Measurements from ENCODE around the gene F2RL2. TPM values are rescaled to one million over a fixed set of nuclear protein-coding genes. Genes with fewer than 3 reads are reported as not detected.

Gene F2RL2
- total and polyA plus RNA-seq, 2 of the 4 experiments (the other 2 are of a cell fraction) = 21.7 to 32.8 TPM

- H2AFZ ChIP-seq (replicated peaks; ENCODE audit: low read length, poor library complexity) = no peak overlapping the region
- no TSS peak for BruUV-seq (replicated peaks)
- no peak overlapping the region for H4K8ac ChIP-seq (ENCODE audit: low read depth in 2 of 2, low read length in 2 of 2)
- H3K4me3 ChIP-seq (ENCODE audit: insufficient read depth, low read depth, low read length) = no peak overlapping the region
- H3K27ac ChIP-seq (ENCODE audit: insufficient read depth, low read length) = no peak overlapping the region
- H2AK9ac ChIP-seq (replicated peaks; ENCODE audit: low read depth, low read length, poor library complexity) = no peak overlapping the region
- no peak overlapping the region for H3K56ac ChIP-seq (ENCODE audit: extremely low read depth, insufficient read depth, low read length)
- no peak overlapping the region for H3K4ac ChIP-seq (ENCODE audit: low read depth, low read length)
- 90% methylated on average over 2 of the region's 6 CpGs; no CpG with 5 or more reads in 1 of the 2 experiments for WGBS, 2 experiments (ENCODE audit: extremely low coverage in 2 of 2, insufficient read length in 1 of 2)
- dilution Hi-C loops (cut with HindIII; ENCODE audit: low sequenced_read_pairs, unreplicated experiment) (no loop called here), intact Hi-C loops (cut with micrococcal nuclease) (no loop called here), in situ Hi-C loops (cut with MboI; ENCODE audit: low sequenced_read_pairs) (no loop called here)
- H3K4me2 ChIP-seq (ENCODE audit: low read depth, low read length) = no peak overlapping the region
- no peak overlapping the region for H3K23ac ChIP-seq (ENCODE audit: low read depth, low read length)
- CTCF ChIA-PET = interaction anchor here (0.8 kb wide), 1 partner anchor 11 kb away, joined by 3 read pairs; no protein-coding TSS in a partner anchor
- no peaks in the 10 kb centered on the region for H3K27me3 ChIP-seq (ENCODE audit: control insufficient read depth, insufficient read depth, low read length)
- H3K9ac ChIP-seq (ENCODE audit: low read depth, low read length) = no peak overlapping the region
- DNase-seq (no peak), ATAC-seq (ENCODE audit: low read depth) (no peak)
- no peaks in the 10 kb centered on the region for H3K36me3 ChIP-seq (ENCODE audit: control insufficient read depth, insufficient read depth, low read length)
- no peak overlapping the region for H4K5ac ChIP-seq (ENCODE audit: low read depth, low read length)
- H3K9me1 ChIP-seq (ENCODE audit: insufficient read depth, low read length) = no peaks in the 10 kb centered on the region
- H3K9me3 ChIP-seq (ENCODE audit: control insufficient read depth, insufficient read depth, low read length) = no peaks in the 10 kb centered on the region
- no peak overlapping the region for H2BK5ac ChIP-seq (ENCODE audit: low read depth, low read length, poor library complexity, severe bottlenecking)
- H4K91ac ChIP-seq (ENCODE audit: insufficient read depth, low read depth, low read length) = no peak overlapping the region
- H3K4me1 ChIP-seq (ENCODE audit: control insufficient read depth, insufficient read depth, low read length) = 0 out of 2 replicates have a peak, but pooled peaks cover 3% of the 10 kb centered on the region
- no peaks in the 10 kb centered on the region for H4K20me1 ChIP-seq (ENCODE audit: insufficient read depth, low read length)
- H3K18ac ChIP-seq (ENCODE audit: low read depth, low read length) = no peak overlapping the region
- no peak for TF ChIP-seq BHLHE40 (IDR thresholded peaks at IDR 0.05; ENCODE audit: low read depth, low read length)
- no peak for TF ChIP-seq RFX5 (IDR thresholded peaks at IDR 0.05; ENCODE audit: low read depth, low read length)
- TF ChIP-seq CTCF (conservative IDR thresholded peaks at IDR 0.05; ENCODE audit: low read depth, low read length) = no peak
- no peak for TF ChIP-seq MAFK (IDR thresholded peaks at IDR 0.05; ENCODE audit: low read depth, low read length)
- TF ChIP-seq CHD1 (IDR thresholded peaks at IDR 0.05; ENCODE audit: low read depth, low read length) = no peak
- TF ChIP-seq RCOR1 (IDR thresholded peaks at IDR 0.05; ENCODE audit: insufficient replicate concordance, low read length) = no peak
- TF ChIP-seq MAZ (IDR thresholded peaks at IDR 0.05; ENCODE audit: borderline replicate concordance, low read depth, low read length) = no peak
- TF ChIP-seq FOS (IDR thresholded peaks at IDR 0.05; ENCODE audit: low read depth, low read length) = no peak
- no peak for TF ChIP-seq MXI1 (IDR thresholded peaks at IDR 0.05; ENCODE audit: borderline replicate concordance, low read depth, low read length)
- no peak for TF ChIP-seq USF2 (IDR thresholded peaks at IDR 0.05; ENCODE audit: low read depth, low read length)
- TF ChIP-seq RAD21 (IDR thresholded peaks at IDR 0.05; ENCODE audit: low read length) = no peak
- TF ChIP-seq SMC3 (IDR thresholded peaks at IDR 0.05; ENCODE audit: low read depth, low read length) = no peak
- H2BK20ac ChIP-seq (ENCODE audit: low read depth, low read length) = no peak overlapping the region
- POLR2A ChIA-PET (ENCODE audit: unreplicated experiment) = no interaction called here
- H2BK15ac ChIP-seq (ENCODE audit: low read depth, low read length) = no peak overlapping the region
- H2BK120ac ChIP-seq (ENCODE audit: low read depth, low read length) = no peak overlapping the region
- H2AK5ac ChIP-seq (ENCODE audit: low read depth, low read length) = no peak overlapping the region
- H3K79me1 ChIP-seq (ENCODE audit: low read depth in 1 of 2, low read length in 2 of 2) = peaks cover 0 to 10% of the 10 kb centered on the region in 2 experiments; a peak in 1 of 4 replicates
- H3K14ac ChIP-seq (replicated peaks; ENCODE audit: low read depth, low read length) = no peak overlapping the region
These were observed 3.5 kb upstream of the F2RL2 start for GRCh38 chr5:76626738-76627137.

Data from IMR-90 (cell line).